COR-L47 (cell line): ENCODE measurements around the gene WIPI1.
"Not testable (repeated sequence)": the region's sequence is repeated elsewhere in the genome, so short reads cannot be mapped to it uniquely, and the experiment has no call there.

Experiments
- DNase-seq: peaks from one replicate; lab custom pipeline; 2025; lab: John Stamatoyannopoulos, UW

WIPI1 gene

GRCh38 chr17:68437979-68438822 lies 19.1 kb downstream of the WIPI1 start:
- DNase-seq, result no peak

GRCh38 chr17:68435876-68436842 lies 21.1 kb downstream of the WIPI1 start:
- peak; percentile 59 for DNase-seq

- no peak for DNase-seq
Measured at GRCh38 chr17:68435361-68435760, 21.9 kb downstream of the WIPI1 start.

GRCh38 chr17:68433911-68434508 lies 23.3 kb downstream of the WIPI1 start:
- DNase-seq, result no peak

GRCh38 chr17:68433211-68433610 lies 24.1 kb downstream of the WIPI1 start:
- DNase-seq, result no peak

- no peak for DNase-seq
Measured at GRCh38 chr17:68432086-68432864, 25.0 kb downstream of the WIPI1 start.

GRCh38 chr17:68431661-68432071 lies 25.6 kb downstream of the WIPI1 start:
- peak; percentile 14 for DNase-seq

GRCh38 chr17:68431045-68431608 lies 26.2 kb downstream of the WIPI1 start:
- no peak for DNase-seq

- DNase-seq, result no peak
Measured at GRCh38 chr17:68429881-68430280, 27.4 kb downstream of the WIPI1 start.

- no peak for DNase-seq
Measured at GRCh38 chr17:68428498-68429172, 28.7 kb downstream of the WIPI1 start.

- no peak for DNase-seq
Measured at GRCh38 chr17:68427575-68427974, 29.7 kb downstream of the WIPI1 start.

GRCh38 chr17:68425979-68426378 lies 31.3 kb downstream of the WIPI1 start:
- DNase-seq, result no peak

GRCh38 chr17:68424861-68425260 lies 32.4 kb downstream of the WIPI1 start:
- DNase-seq, result peak; percentile 37

- DNase-seq, result no peak
Measured at GRCh38 chr17:68424203-68424602, 33.1 kb downstream of the WIPI1 start.

GRCh38 chr17:68423251-68423650 lies 34.0 kb downstream of the WIPI1 start:
- DNase-seq, result no peak

GRCh38 chr17:68422821-68423220 lies 34.5 kb downstream of the WIPI1 start:
- DNase-seq, result no peak

- DNase-seq, result no peak
Measured at GRCh38 chr17:68421486-68421885, 35.8 kb downstream of the WIPI1 start.

- no peak for DNase-seq
Measured at GRCh38 chr17:68420065-68420464, 37.2 kb downstream of the WIPI1 start.

GRCh38 chr17:68418876-68419275 lies 38.4 kb downstream of the WIPI1 start:
- DNase-seq, result no peak

- DNase-seq, result no peak
Measured at GRCh38 chr17:68417317-68417716, 40.0 kb downstream of the WIPI1 start.

- not testable (repeated sequence) for DNase-seq
Measured at GRCh38 chr17:68414901-68415300, 42.4 kb downstream of the WIPI1 start.
